ENCODE results near the gene DAD1.

DNA sequence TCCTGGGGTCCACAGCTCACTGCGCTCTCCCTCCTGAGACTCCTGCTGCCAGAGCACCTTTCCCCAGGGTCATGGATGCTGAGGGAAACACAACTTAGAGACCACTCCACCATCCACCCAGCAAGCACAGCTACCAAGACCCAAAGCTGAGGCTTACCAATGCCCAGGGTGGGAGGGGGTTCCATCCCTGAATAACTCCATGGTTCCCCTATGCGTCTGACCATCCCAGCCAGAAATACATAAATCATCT is 36.3 kb downstream of the DAD1 start:
- TF ChIP-seq POLR2AphosphoS5 (IDR thresholded peaks at IDR 0.05; ENCODE audit: low read depth, low read length) (no peak), SIN3A (IDR thresholded peaks at IDR 0.05; ENCODE audit: borderline replicate concordance, insufficient read depth, low read length) (no peak), TAF1 (IDR thresholded peaks at IDR 0.05; ENCODE audit: borderline replicate concordance, insufficient read depth, low read length) (no peak)
- TF ChIP-seq, protein P1, sequence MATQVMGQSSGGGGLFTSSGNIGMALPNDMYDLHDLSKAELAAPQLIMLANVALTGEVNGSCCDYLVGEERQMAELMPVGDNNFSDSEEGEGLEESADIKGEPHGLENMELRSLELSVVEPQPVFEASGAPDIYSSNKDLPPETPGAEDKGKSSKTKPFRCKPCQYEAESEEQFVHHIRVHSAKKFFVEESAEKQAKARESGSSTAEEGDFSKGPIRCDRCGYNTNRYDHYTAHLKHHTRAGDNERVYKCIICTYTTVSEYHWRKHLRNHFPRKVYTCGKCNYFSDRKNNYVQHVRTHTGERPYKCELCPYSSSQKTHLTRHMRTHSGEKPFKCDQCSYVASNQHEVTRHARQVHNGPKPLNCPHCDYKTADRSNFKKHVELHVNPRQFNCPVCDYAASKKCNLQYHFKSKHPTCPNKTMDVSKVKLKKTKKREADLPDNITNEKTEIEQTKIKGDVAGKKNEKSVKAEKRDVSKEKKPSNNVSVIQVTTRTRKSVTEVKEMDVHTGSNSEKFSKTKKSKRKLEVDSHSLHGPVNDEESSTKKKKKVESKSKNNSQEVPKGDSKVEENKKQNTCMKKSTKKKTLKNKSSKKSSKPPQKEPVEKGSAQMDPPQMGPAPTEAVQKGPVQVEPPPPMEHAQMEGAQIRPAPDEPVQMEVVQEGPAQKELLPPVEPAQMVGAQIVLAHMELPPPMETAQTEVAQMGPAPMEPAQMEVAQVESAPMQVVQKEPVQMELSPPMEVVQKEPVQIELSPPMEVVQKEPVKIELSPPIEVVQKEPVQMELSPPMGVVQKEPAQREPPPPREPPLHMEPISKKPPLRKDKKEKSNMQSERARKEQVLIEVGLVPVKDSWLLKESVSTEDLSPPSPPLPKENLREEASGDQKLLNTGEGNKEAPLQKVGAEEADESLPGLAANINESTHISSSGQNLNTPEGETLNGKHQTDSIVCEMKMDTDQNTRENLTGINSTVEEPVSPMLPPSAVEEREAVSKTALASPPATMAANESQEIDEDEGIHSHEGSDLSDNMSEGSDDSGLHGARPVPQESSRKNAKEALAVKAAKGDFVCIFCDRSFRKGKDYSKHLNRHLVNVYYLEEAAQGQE (IDR thresholded peaks at IDR 0.05; ENCODE audit: insufficient read depth in 1 of 2, low read depth in 2 of 2, low read length in 2 of 2): no peak

Measured in PFSK-1 (cell line).